Measurements from ENCODE around the gene CD52.

Gene CD52

GRCh38 chr1:26345718-26346117 is 28.0 kb downstream of the CD52 start:
- Histone ChIP-seq H3K4me3 (ENCODE audit: low read depth in 1 of 5, low read length in 5 of 5) (no peak overlapping the region), H3K36me3 (ENCODE audit: control insufficient read depth in 5 of 5, insufficient read depth in 5 of 5, low read length in 5 of 5) (no peaks in the 10 kb centered on the region), H3K27ac (ENCODE audit: low read depth, low read length) (no peak overlapping the region), H3K9ac (ENCODE audit: low read length in 5 of 5) (no peak overlapping the region), H3K9me3 (ENCODE audit: control insufficient read depth in 5 of 5, low read length in 5 of 5) (no peaks in the 10 kb centered on the region), H3K27me3 (ENCODE audit: control insufficient read depth in 5 of 5, insufficient read depth in 4 of 5, low read length in 5 of 5) (peaks cover 0 to 17% (median 0%) of the 10 kb centered on the region in 5 donors), H3K4me1 (ENCODE audit: control insufficient read depth in 5 of 5, insufficient read depth in 5 of 5, low read length in 5 of 5) (no peaks in the 10 kb centered on the region)

- Histone ChIP-seq H3K9ac (ENCODE audit: low read length in 5 of 5) (no peak overlapping the region), H3K36me3 (ENCODE audit: control insufficient read depth in 5 of 5, insufficient read depth in 5 of 5, low read length in 5 of 5) (no peaks in the 10 kb centered on the region), H3K27ac (ENCODE audit: low read depth, low read length) (no peak overlapping the region), H3K9me3 (ENCODE audit: control insufficient read depth in 5 of 5, low read length in 5 of 5) (no peaks in the 10 kb centered on the region), H3K27me3 (ENCODE audit: control insufficient read depth in 5 of 5, insufficient read depth in 4 of 5, low read length in 5 of 5) (peaks cover 0 to 17% (median 0%) of the 10 kb centered on the region in 5 donors), H3K4me3 (ENCODE audit: low read depth in 1 of 5, low read length in 5 of 5) (no peak overlapping the region), H3K4me1 (ENCODE audit: control insufficient read depth in 5 of 5, insufficient read depth in 5 of 5, low read length in 5 of 5) (no peaks in the 10 kb centered on the region)
Observed at GRCh38 chr1:26346274-26347033, 28.7 kb downstream of the CD52 start.

GRCh38 chr1:26349188-26349876 is 31.6 kb downstream of the CD52 start:
- Histone ChIP-seq H3K4me3 (ENCODE audit: low read depth in 1 of 5, low read length in 5 of 5) (no peak overlapping the region), H3K36me3 (ENCODE audit: control insufficient read depth in 5 of 5, insufficient read depth in 5 of 5, low read length in 5 of 5) (no peaks in the 10 kb centered on the region), H3K27ac (ENCODE audit: low read depth, low read length) (no peak overlapping the region), H3K9me3 (ENCODE audit: control insufficient read depth in 5 of 5, low read length in 5 of 5) (no peaks in the 10 kb centered on the region), H3K27me3 (ENCODE audit: control insufficient read depth in 5 of 5, insufficient read depth in 4 of 5, low read length in 5 of 5) (peaks cover 3 to 13% (median 9%) of the 10 kb centered on the region in 5 donors), H3K9ac (ENCODE audit: low read length in 5 of 5) (no peak overlapping the region), H3K4me1 (ENCODE audit: control insufficient read depth in 5 of 5, insufficient read depth in 5 of 5, low read length in 5 of 5) (no peaks in the 10 kb centered on the region)

- H3K4me1 ChIP-seq (ENCODE audit: control insufficient read depth in 5 of 5, insufficient read depth in 5 of 5, low read length in 5 of 5) = no peaks in the 10 kb centered on the region
- no peak overlapping the region for H3K9ac ChIP-seq (ENCODE audit: low read length in 5 of 5)
- H3K9me3 ChIP-seq (ENCODE audit: control insufficient read depth in 5 of 5, low read length in 5 of 5) = no peaks in the 10 kb centered on the region
- H3K27me3 ChIP-seq (ENCODE audit: control insufficient read depth in 5 of 5, insufficient read depth in 4 of 5, low read length in 5 of 5) = peaks cover 3 to 19% (median 9%) of the 10 kb centered on the region in 5 donors
- H3K27ac ChIP-seq (ENCODE audit: low read depth, low read length) = no peak overlapping the region
- no peaks in the 10 kb centered on the region for H3K36me3 ChIP-seq (ENCODE audit: control insufficient read depth in 5 of 5, insufficient read depth in 5 of 5, low read length in 5 of 5)
- no peak overlapping the region for H3K4me3 ChIP-seq (ENCODE audit: low read depth in 1 of 5, low read length in 5 of 5)
Observed at GRCh38 chr1:26349877-26350244, 32.1 kb downstream of the CD52 start.

- no peaks in the 10 kb centered on the region for H3K36me3 ChIP-seq (ENCODE audit: control insufficient read depth in 5 of 5, insufficient read depth in 5 of 5, low read length in 5 of 5)
- no peak overlapping the region for H3K9ac ChIP-seq (ENCODE audit: low read length in 5 of 5)
- H3K9me3 ChIP-seq (ENCODE audit: control insufficient read depth in 5 of 5, low read length in 5 of 5) = no peaks in the 10 kb centered on the region
- no peak overlapping the region for H3K27ac ChIP-seq (ENCODE audit: low read depth, low read length)
- peaks cover 3 to 23% (median 12%) of the 10 kb centered on the region in 5 donors for H3K27me3 ChIP-seq (ENCODE audit: control insufficient read depth in 5 of 5, insufficient read depth in 4 of 5, low read length in 5 of 5)
- H3K4me3 ChIP-seq (ENCODE audit: low read depth in 1 of 5, low read length in 5 of 5) = no peak overlapping the region
- no peaks in the 10 kb centered on the region for H3K4me1 ChIP-seq (ENCODE audit: control insufficient read depth in 5 of 5, insufficient read depth in 5 of 5, low read length in 5 of 5)
Observed at GRCh38 chr1:26350343-26350700, 32.6 kb downstream of the CD52 start.

GRCh38 chr1:26350701-26351589 is 33.2 kb downstream of the CD52 start:
- no peak overlapping the region for H3K4me3 ChIP-seq (ENCODE audit: low read depth in 1 of 5, low read length in 5 of 5)
- H3K4me1 ChIP-seq (ENCODE audit: control insufficient read depth in 5 of 5, insufficient read depth in 5 of 5, low read length in 5 of 5) = no peaks in the 10 kb centered on the region
- no peaks in the 10 kb centered on the region for H3K9me3 ChIP-seq (ENCODE audit: control insufficient read depth in 5 of 5, low read length in 5 of 5)
- no peak overlapping the region for H3K27ac ChIP-seq (ENCODE audit: low read depth, low read length)
- H3K27me3 ChIP-seq (ENCODE audit: control insufficient read depth in 5 of 5, insufficient read depth in 4 of 5, low read length in 5 of 5) = peaks cover 4 to 22% (median 14%) of the 10 kb centered on the region in 5 donors
- H3K9ac ChIP-seq (ENCODE audit: low read length in 5 of 5) = no peak overlapping the region
- H3K36me3 ChIP-seq (ENCODE audit: control insufficient read depth in 5 of 5, insufficient read depth in 5 of 5, low read length in 5 of 5) = no peaks in the 10 kb centered on the region

- Histone ChIP-seq H3K27me3 (ENCODE audit: control insufficient read depth in 5 of 5, insufficient read depth in 4 of 5, low read length in 5 of 5) (peaks cover 7 to 22% (median 17%) of the 10 kb centered on the region in 5 donors), H3K9ac (ENCODE audit: low read length in 5 of 5) (no peak overlapping the region), H3K27ac (ENCODE audit: low read depth, low read length) (no peak overlapping the region), H3K4me1 (ENCODE audit: control insufficient read depth in 5 of 5, insufficient read depth in 5 of 5, low read length in 5 of 5) (no peaks in the 10 kb centered on the region), H3K4me3 (ENCODE audit: low read depth in 1 of 5, low read length in 5 of 5) (no peak overlapping the region), H3K9me3 (ENCODE audit: control insufficient read depth in 5 of 5, low read length in 5 of 5) (no peaks in the 10 kb centered on the region), H3K36me3 (ENCODE audit: control insufficient read depth in 5 of 5, insufficient read depth in 5 of 5, low read length in 5 of 5) (no peaks in the 10 kb centered on the region)
Observed at GRCh38 chr1:26351590-26352337, 34.0 kb downstream of the CD52 start.

- Histone ChIP-seq H3K27ac (ENCODE audit: low read depth, low read length) (no peak overlapping the region), H3K27me3 (ENCODE audit: control insufficient read depth in 5 of 5, insufficient read depth in 4 of 5, low read length in 5 of 5) (peaks cover 7 to 22% (median 17%) of the 10 kb centered on the region in 5 donors), H3K4me3 (ENCODE audit: low read depth in 1 of 5, low read length in 5 of 5) (no peak overlapping the region), H3K9ac (ENCODE audit: low read length in 5 of 5) (no peak overlapping the region), H3K36me3 (ENCODE audit: control insufficient read depth in 5 of 5, insufficient read depth in 5 of 5, low read length in 5 of 5) (no peaks in the 10 kb centered on the region), H3K4me1 (ENCODE audit: control insufficient read depth in 5 of 5, insufficient read depth in 5 of 5, low read length in 5 of 5) (no peaks in the 10 kb centered on the region), H3K9me3 (ENCODE audit: control insufficient read depth in 5 of 5, low read length in 5 of 5) (no peaks in the 10 kb centered on the region)
Observed at GRCh38 chr1:26352338-26352679, 34.6 kb downstream of the CD52 start.

GRCh38 chr1:26353210-26353859 is 35.6 kb downstream of the CD52 start:
- Histone ChIP-seq H3K9me3 (ENCODE audit: control insufficient read depth in 5 of 5, low read length in 5 of 5) (no peaks in the 10 kb centered on the region), H3K27me3 (ENCODE audit: control insufficient read depth in 5 of 5, insufficient read depth in 4 of 5, low read length in 5 of 5) (peaks cover 7 to 22% (median 19%) of the 10 kb centered on the region in 5 donors), H3K27ac (ENCODE audit: low read depth, low read length) (no peak overlapping the region), H3K36me3 (ENCODE audit: control insufficient read depth in 5 of 5, insufficient read depth in 5 of 5, low read length in 5 of 5) (no peaks in the 10 kb centered on the region), H3K4me1 (ENCODE audit: control insufficient read depth in 5 of 5, insufficient read depth in 5 of 5, low read length in 5 of 5) (no peaks in the 10 kb centered on the region), H3K4me3 (ENCODE audit: low read depth in 1 of 5, low read length in 5 of 5) (no peak overlapping the region), H3K9ac (ENCODE audit: low read length in 5 of 5) (no peak overlapping the region)

All from subcutaneous abdominal adipose tissue (tissue), 5 donors.